SIG-M5 treated with dmso at 0.1 percent for 504 hours (cell line): ENCODE measurements around the gene PTPRF.

Experiments used
- DNase-seq: peaks from one replicate; lab custom pipeline; 2025; ENCODE audit not compliant: unreplicated experiment; lab: John Stamatoyannopoulos, UW

PTPRF gene

DNA sequence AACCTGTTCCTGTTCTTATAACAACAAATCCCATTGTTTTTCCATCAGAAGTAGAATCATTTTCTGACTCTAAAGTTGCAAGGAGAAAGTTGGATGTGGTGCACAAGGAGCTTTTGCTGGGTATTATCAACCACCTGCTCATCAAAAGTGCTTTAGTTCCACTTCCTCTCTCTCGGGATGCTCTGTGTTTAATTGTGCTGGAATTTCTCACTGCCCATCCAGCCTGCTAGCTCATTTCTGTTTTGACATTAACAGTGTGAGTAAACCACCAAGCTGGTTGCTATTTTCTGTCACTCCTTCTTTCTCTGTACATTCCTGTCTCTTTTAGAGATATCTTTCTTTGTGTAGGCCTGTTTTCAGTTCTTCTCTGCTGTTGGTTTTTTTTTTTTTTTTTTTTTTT lies 125.3 kb downstream of the PTPRF start:
- no peak for DNase-seq

DNA sequence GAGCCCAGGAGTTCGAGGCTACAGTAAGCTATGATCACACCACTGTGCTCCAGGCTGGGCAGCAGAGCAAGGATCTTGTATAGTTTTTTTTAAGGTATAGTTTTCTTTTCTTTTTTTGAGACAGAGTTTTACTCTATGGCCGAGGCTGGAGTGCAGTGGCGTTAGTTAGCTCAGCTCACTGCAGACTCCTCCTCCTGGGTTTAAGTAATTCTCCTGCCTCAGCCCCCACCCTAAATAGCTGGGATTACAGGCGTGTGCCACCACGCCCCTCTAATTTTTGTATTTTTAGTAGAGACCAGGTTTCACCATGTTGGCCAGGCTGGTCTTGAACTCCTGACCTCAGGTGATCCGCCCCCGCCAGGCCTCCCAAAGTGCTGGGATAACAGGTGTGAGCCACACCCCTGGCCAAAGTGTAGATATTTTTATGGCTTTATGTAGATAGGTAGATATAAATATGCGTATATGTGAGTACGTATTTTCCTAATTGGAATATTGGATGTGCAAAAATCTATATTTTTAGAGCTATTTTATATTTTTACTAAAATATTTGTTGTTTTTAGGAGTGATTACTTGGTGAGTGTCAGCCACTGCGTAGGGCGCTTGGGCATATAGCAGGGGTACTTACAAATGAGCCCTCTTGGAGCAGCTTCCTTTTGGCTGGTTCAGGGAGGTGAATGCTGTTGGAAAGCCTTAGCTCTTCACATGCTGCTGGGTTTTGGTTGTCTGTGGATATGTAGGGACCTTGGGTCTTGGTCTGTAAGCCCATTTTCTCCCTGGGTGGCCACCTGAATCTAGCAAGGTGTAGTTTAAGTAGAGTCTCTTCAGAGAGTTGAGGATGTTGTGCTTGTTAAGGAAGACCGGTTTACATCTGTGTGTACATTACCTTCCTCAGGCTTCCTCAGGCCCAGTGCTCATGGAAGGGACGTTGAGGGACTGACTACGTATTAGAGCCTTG lies 128.8 kb downstream of the PTPRF start:
- no peak for DNase-seq

DNA sequence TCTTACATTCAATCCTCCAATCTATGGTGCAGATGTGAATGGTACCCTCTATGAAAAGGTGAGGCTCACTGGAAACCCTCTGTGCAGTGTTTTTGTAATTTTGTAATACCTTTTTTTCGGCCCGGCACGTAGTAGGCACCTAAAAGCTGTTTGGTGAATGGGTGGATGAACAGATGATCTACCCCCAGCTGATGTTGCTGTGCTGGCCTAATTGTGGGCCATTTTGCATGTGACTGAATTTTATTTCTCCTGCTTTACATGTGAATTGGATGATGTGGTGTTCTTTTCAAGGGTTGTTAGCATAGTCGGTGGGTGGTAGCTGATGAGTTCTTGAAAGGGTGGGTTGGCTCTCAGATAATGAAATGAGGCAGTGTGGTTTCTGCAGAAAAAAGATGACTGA lies 129.7 kb downstream of the PTPRF start:
- DNase-seq: no peak

DNA sequence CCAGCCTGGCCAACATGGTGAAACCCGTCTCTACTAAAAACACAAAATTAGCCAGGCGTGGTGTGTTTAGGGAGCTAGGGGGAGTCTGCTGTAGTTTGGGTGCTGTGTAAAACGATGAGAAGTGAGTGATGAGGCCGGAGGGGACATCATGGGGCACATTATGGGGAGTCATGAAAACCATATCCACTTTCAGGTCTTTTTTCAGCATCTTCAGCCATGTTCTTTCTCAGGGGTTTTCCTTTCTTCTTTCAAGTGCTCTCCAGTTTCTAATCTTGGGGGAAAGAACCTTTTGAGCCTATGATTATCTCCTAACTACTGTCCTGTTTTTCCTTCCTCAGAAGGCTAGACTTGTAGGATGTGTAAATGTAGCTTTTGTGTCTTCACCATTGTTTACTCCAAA lies 133.7 kb downstream of the PTPRF start:
- no peak for DNase-seq

DNA sequence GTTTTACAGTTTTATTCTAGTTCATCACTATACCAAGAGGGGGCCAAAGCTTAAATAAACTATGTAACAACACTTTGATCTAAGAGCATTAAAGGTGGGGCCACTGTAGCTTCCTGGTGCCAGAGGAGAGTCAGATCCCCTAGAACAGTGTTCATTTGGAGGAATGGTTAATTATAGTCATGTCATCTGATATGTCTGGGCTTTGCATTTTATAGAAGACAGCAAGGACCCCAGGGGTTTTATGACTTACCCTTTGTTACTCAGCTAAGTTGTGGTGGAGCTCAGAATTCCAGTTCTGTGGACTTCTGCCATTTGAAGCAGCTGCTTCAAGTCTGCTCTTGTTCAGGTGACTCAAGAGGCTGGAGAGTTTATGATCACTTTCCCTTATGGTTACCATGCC lies 135.9 kb downstream of the PTPRF start:
- DNase-seq: no peak

DNA sequence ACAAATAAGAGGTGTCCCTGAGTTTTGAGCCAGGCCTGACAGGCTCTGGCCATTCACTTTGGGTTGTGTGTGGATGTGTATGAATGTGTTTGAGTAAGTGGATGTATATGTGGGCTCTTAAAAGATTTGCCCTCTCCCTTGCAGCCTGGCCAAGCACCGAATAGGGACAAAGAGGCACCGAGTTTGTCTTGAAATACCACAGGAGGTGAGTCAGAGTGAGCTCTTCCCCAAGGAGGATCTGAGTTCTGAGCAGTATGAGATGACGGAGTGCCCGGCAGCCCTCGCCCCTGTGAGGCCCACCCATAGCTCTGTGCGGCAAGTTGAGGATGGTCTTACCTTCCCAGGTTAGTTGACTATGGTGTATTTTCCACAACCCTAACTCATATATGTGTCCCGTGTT lies 138.3 kb downstream of the PTPRF start:
- no peak for DNase-seq

DNA sequence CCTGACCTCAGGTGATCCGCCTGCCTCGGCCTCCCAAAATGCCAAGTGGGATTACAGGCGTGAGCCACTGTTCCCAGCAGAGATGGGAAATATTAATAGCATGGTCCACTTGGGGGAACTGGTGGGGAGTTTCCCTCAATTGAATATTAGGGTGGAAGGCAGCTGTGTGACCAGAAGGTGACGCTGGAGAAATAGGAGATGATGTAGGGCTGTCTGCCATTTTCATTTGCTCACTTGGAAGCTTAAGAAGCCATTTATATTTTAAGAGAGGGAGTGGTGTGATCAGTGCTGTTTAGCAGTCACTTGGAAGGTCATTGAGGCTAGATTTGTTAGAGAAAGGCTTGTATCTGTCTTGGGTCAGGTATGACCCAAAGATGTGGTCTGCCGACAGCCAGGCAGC lies 139.2 kb downstream of the PTPRF start:
- no peak for DNase-seq

DNA sequence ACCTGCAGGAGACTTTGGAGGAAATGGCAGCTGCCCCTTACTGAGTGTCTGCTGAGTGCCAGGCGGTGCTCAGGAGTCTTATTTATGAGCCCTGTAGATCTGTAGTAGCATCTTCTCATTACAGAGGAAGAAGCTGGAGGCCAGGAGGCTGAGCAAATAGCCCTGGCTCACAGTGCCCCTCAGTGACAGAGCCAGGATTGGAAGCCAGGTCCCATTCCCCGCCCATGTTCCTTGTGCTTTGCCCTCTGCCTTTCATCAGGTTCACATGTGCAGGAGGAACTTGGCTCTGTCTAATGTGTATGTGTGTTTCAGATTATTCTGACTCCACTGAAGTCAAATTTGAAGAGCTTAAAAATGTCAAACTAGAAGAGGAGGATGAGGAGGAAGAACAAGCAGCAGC lies 140.5 kb downstream of the PTPRF start:
- DNase-seq: no peak

DNA sequence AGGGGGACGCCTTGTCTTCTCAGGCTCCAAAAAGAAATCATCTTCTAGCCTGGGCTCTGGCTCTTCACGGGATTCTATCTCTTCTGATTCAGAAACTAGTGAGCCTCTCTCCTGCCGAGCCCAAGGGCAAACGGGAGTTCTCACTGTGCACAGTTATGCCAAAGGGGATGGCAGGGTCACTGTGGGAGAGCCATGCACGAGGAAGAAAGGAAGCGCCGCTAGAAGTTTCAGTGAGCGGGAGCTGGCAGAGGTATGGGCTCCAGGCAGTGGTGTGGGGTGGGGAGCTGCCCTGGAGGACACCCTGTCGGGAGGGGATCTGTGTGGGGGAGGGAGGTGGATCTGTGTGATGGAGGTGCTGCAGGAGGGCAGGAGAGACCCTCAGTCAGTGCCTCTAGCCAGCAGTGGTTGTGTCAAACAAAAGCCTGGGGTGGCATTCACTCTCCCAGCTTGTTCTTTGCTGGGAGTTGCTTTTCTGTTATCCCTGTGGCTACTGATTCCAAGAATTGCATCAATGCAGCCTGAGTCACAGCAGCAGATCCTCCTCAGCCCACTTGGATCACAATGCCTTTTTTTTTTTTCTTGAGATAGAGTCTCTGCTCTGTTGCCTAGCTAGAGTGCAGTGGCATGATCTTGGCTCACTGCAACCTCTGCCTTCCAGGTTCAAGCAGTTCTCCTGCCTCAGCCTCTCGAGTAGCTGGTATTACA lies 141.1 kb downstream of the PTPRF start:
- DNase-seq: no peak

DNA sequence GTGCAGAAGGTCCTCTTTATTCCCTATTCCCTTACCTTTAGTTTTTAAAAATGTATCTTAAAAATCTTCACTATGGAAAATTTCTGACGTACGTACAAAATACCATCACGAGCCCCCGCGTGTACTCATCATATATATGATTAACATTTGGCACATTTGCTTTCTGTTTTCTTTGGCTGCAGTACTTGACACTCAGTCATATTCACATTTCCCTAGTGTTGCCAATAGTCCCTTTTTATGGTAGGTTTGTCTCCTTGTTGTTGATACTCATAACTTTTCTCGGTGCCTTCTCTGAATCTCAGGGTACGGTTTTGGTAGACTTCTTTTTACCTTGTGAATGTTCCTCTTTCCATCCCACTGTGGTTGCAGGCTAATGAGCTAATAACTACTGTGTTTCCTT lies 142.6 kb downstream of the PTPRF start:
- DNase-seq: no peak
